ENCODE results near the gene LAMA3.

The LAMA3 gene

DNA sequence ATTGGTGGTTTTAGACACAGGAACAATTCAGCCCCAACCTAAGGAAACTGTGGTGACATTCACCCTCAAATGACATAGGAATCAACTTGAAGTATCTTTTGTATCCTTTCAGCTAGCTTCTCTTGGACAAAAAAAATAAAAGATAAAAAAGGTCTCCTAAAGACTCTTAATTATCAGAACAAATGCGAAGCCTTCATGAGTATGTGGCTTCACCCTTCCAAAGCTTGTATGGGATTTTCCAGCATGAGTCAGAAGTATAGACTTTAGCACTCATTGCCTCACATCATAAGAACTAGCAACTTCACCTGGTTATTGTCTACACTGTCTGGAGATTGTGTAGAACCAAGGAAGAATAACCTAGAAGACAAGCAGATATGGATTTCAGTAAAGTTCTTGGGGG, 135.4 kb downstream of the LAMA3 start:
- H3K4me3 ChIP-seq (ENCODE audit: low read depth, low read length) = no peak overlapping the region
- TF ChIP-seq, protein P1, sequence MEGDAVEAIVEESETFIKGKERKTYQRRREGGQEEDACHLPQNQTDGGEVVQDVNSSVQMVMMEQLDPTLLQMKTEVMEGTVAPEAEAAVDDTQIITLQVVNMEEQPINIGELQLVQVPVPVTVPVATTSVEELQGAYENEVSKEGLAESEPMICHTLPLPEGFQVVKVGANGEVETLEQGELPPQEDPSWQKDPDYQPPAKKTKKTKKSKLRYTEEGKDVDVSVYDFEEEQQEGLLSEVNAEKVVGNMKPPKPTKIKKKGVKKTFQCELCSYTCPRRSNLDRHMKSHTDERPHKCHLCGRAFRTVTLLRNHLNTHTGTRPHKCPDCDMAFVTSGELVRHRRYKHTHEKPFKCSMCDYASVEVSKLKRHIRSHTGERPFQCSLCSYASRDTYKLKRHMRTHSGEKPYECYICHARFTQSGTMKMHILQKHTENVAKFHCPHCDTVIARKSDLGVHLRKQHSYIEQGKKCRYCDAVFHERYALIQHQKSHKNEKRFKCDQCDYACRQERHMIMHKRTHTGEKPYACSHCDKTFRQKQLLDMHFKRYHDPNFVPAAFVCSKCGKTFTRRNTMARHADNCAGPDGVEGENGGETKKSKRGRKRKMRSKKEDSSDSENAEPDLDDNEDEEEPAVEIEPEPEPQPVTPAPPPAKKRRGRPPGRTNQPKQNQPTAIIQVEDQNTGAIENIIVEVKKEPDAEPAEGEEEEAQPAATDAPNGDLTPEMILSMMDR (IDR thresholded peaks at IDR 0.05; ENCODE audit: low read depth, low read length, missing control alignments) = no peak
- DNase-seq (ENCODE audit: low read depth) = no peak

DNA sequence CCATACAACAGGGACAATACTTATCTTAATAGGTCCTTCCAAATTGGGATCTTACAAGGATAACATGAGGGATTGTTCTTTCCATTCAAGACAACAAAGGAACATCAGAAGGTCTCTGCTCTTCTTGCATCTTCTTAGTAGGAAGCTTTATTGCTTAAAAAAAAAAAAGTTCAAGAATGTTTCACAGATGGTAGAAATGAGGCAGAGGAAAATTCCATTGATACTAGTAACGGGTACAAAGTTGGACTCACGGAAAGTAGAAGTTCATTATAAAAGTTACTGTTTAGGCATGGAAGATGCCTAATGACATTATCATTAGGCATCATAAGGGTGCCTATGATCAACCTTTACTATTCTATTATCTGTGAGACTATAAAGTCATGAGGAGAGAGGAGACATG, 136.2 kb downstream of the LAMA3 start:
- TF ChIP-seq, protein P1 (IDR thresholded peaks at IDR 0.05; ENCODE audit: low read depth, low read length, missing control alignments) = no peak
- no peak overlapping the region for H3K4me3 ChIP-seq (ENCODE audit: low read depth, low read length)
- DNase-seq (ENCODE audit: low read depth) = no peak

DNA sequence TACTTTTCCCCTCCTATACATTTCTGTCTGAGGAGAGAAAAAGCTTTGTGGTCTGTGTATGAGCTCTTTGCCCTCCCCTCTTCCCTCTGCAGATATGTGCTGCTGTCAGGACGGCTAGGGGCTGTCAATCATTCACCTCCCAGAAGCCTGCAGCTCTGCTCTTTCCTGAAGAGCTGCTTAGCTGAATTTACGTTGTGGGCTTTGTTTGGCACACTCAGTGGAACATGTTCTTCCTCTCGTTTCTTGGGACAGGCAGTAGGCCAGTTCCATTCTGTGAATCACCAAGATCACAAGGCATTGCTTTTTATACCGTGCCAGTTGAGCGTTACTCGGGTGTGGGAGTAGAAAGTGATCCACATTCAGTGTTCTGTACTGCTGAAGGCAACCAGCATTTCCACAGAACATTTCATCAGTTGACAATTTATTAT, 136.7 kb downstream of the LAMA3 start:
- no peak for DNase-seq (ENCODE audit: low read depth)
- TF ChIP-seq, protein P1 (IDR thresholded peaks at IDR 0.05; ENCODE audit: low read depth, low read length, missing control alignments) = no peak

DNA sequence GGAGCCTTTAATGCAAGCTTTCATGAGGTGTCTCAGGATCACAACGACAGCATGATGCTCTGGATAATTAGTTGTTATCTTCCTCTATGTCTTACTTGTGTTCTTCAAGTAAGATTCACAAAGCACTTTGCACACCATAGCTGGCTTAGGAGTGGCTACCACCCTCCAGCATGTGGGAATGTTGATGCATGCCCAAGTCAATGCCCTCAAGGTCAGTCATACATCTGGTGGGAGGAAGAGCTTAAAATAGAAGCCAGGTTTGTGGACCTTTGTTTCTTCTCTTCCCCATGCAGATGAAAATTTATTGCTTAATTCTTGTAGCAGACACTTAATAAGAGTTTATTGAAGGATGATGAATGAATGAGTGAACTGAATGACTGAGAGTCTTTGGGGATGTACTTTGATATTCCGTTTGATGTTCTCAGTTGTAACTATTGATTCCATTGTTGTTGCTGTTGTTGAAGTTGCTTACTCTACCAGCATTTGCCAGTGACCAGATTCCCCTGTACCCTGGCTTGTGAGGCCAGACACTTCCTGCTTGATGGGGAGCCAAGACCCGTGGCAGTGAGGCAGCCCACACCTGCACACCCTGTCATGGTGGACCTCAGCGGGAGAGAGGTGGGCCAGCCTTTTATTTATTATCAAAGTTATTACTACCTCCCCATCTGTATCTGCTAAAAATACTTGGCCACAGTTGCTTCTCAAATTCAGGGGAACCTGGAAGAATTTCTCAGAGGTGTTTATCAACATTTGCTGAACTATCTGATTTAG, 137.8 kb downstream of the LAMA3 start:
- TF ChIP-seq, protein P1 (IDR thresholded peaks at IDR 0.05; ENCODE audit: low read depth, low read length, missing control alignments) = no peak
- no peak for DNase-seq (ENCODE audit: low read depth)
- H3K4me3 ChIP-seq (ENCODE audit: low read depth, low read length) = no peak overlapping the region

More for the DNA sequence above, 136.7 kb downstream of the LAMA3 start:
- H3K4me3 ChIP-seq (ENCODE audit: low read depth, low read length) = no peak overlapping the region

DNA sequence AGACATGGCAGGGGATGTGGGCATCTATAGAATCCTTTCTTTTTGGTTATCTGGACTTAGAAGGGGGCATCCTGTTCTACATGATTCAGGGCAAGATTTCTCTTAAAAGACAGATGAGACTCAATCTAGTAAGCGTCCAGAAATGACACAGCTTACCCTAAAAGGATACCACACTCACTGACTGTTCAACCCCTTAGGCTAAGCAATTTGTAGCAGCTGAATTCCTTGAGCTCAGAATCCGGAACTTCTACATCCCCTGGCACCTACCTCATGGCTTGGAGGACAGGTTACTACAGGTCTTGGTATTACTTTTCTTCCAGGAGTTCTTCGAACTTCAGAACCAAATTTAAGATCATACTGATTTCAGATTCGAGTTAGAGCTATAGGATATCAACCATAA, 138.4 kb downstream of the LAMA3 start:
- TF ChIP-seq, protein P1 (IDR thresholded peaks at IDR 0.05; ENCODE audit: low read depth, low read length, missing control alignments) = no peak
- H3K4me3 ChIP-seq (ENCODE audit: low read depth, low read length) = no peak overlapping the region
- no peak for DNase-seq (ENCODE audit: low read depth)

DNA sequence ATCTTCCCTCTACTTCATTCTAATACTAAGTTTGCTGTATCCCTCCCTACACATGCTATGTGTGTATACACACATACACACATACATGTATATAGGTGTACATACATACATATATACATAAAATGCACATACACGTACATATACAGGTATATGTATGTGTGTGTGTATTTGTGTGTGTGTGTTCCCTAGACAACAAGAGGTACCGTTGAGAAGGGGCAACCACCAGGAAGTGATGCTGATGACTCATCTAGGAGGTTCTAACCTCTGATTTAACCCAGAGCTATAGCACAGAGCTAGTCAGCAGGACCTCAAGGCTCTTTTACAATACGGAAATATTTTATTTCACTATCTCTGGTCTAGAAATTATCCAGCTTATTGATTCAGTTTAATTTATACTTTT, 139.2 kb downstream of the LAMA3 start:
- H3K4me3 ChIP-seq (ENCODE audit: low read depth, low read length) = no peak overlapping the region
- DNase-seq (ENCODE audit: low read depth) = peak; percentile 21
- TF ChIP-seq, protein P1 (IDR thresholded peaks at IDR 0.05; ENCODE audit: low read depth, low read length, missing control alignments) = no peak

DNA sequence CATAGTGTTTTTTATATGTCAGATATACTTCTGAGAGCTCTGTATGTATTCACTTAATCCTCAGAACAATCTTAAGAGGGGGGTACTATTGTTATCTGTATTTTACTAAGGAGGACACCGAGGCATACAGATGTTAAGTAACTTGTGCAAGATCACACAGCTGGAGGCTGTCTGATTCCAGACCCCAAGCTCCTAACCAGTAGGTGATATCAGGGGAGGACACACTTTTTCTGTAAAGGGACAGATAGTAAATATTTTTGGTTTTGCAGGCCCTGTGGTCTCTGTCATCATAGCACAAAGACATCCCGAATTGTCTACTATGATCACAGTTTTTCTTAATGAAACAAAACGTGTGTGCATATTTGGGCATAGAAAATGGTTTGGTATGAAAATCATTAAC, 143.7 kb downstream of the LAMA3 start:
- no peak overlapping the region for H3K4me3 ChIP-seq (ENCODE audit: low read depth, low read length)
- TF ChIP-seq, protein P1 (IDR thresholded peaks at IDR 0.05; ENCODE audit: low read depth, low read length, missing control alignments) = no peak
- DNase-seq (ENCODE audit: low read depth) = no peak
